IMR-90 (cell line): ENCODE measurements around the gene KIF5C. TPM values are rescaled to one million over a fixed set of nuclear protein-coding genes. Genes with fewer than 3 reads are reported as not detected.

Experiments used
- ATAC-seq: fragments of 200-7000 bp; cut with Tn5 transposase; 2 replicates; pipeline ENCODE4 v1.9.1; 2020; ENCODE audit warnings: low read depth, mild to moderate bottlenecking, moderate library complexity
- BruUV-seq: library from RNA; stranded (reverse); fragments of 400-500 nt; replicated peaks from 2 replicates; lab custom pipeline; 2021; lab: Mats Ljungman, UMichigan
- CTCF ChIA-PET: fragments of 300-600 bp; formaldehyde crosslinking; extraction: SDS; loops from one replicate; lab custom pipeline; 2021; ENCODE audit warnings: antibody characterized with exemption; lab: Yijun Ruan, JAX
- POLR2A ChIA-PET: fragments of 300-600 bp; sonication (Branson Sonifier 250); formaldehyde crosslinking; loops from one replicate; lab custom pipeline; 2022; ENCODE audit warnings: antibody characterized with exemption; ENCODE audit not compliant: unreplicated experiment; lab: Charles Lee
- DNase-seq: peaks from one replicate; pipeline ENCODE4 v3.0.0; 2013
- H2AFZ ChIP-seq: replicated peaks from 2 replicates; pipeline ENCODE3; 2013; ENCODE audit warnings: low read length, mild to moderate bottlenecking; ENCODE audit not compliant: poor library complexity
- H2AK5ac ChIP-seq: 2 replicates; pipeline ENCODE4 v1.6.1; 2013; ENCODE audit warnings: low read depth, low read length, inconsistent platforms
- H2AK9ac ChIP-seq: replicated peaks from 2 replicates; pipeline ENCODE3; 2013; ENCODE audit warnings: mild to moderate bottlenecking, low read depth, low read length, moderate library complexity; ENCODE audit not compliant: poor library complexity
- H2BK120ac ChIP-seq: 2 replicates; pipeline ENCODE4 v1.6.1; 2013; ENCODE audit warnings: low read depth, low read length, inconsistent platforms
- H2BK15ac ChIP-seq: 3 replicates; pipeline ENCODE4 v1.6.1; 2013; ENCODE audit warnings: low read depth, low read length, inconsistent platforms
- H2BK20ac ChIP-seq: 2 replicates; pipeline ENCODE4 v1.6.1; 2013; ENCODE audit warnings: low read depth, mild to moderate bottlenecking, inconsistent platforms, low read length, moderate library complexity
- H2BK5ac ChIP-seq: 2 replicates; pipeline ENCODE4 v1.6.1; 2013; ENCODE audit warnings: mild to moderate bottlenecking, low read depth, low read length, inconsistent platforms; ENCODE audit not compliant: poor library complexity, severe bottlenecking
- H3K14ac ChIP-seq: replicated peaks from 2 replicates; pipeline ENCODE4 v1.6.1; 2013; ENCODE audit warnings: low read depth, low read length, inconsistent platforms
- H3K18ac ChIP-seq: 2 replicates; pipeline ENCODE4 v1.6.1; 2013; ENCODE audit warnings: low read depth, low read length, control low read depth
- H3K23ac ChIP-seq: 2 replicates; pipeline ENCODE4 v1.6.1; 2013; ENCODE audit warnings: low read depth, low read length, inconsistent platforms
- H3K27ac ChIP-seq: 2 replicates; pipeline ENCODE4 v1.5.1; 2013; ENCODE audit warnings: mild to moderate bottlenecking, control low read depth, low read length; ENCODE audit not compliant: insufficient read depth
- H3K27me3 ChIP-seq: 2 replicates; pipeline ENCODE4 v1.6.1; 2013; ENCODE audit warnings: low read length; ENCODE audit not compliant: control insufficient read depth, insufficient read depth
- H3K36me3 ChIP-seq: 2 replicates; pipeline ENCODE4 v1.6.1; 2013; ENCODE audit warnings: low read length, mixed read lengths; ENCODE audit not compliant: control insufficient read depth, insufficient read depth
- H3K4ac ChIP-seq: 2 replicates; pipeline ENCODE4 v1.6.1; 2013; ENCODE audit warnings: low read depth, low read length, inconsistent platforms
- H3K4me1 ChIP-seq: 2 replicates; pipeline ENCODE4 v1.6.1; 2013; ENCODE audit warnings: low read length, mixed read lengths; ENCODE audit not compliant: control insufficient read depth, insufficient read depth
- H3K4me2 ChIP-seq: 2 replicates; pipeline ENCODE4 v1.6.1; 2013; ENCODE audit warnings: low read depth, mild to moderate bottlenecking, control low read depth, low read length, moderate library complexity
- H3K4me3 ChIP-seq: 2 replicates; pipeline ENCODE4 v1.5.1; 2013; ENCODE audit warnings: low read depth, mild to moderate bottlenecking, control low read depth, low read length, moderate library complexity; ENCODE audit not compliant: insufficient read depth
- H3K56ac ChIP-seq: 2 replicates; pipeline ENCODE4 v1.6.1; 2013; ENCODE audit warnings: low read length, inconsistent platforms; ENCODE audit not compliant: insufficient read depth; ENCODE audit errors: extremely low read depth
- H3K79me1 ChIP-seq, 2 experiments: 2 replicates each; pipeline ENCODE4 v1.6.1; 2013; ENCODE audit warnings: low read length in 2 of 2, inconsistent platforms in 1 of 2, low read depth in 1 of 2
- H3K9ac ChIP-seq: 2 replicates; pipeline ENCODE4 v1.6.1; 2013; ENCODE audit warnings: low read depth, low read length, control low read depth
- H3K9me1 ChIP-seq: 2 replicates; pipeline ENCODE4 v1.6.1; 2013; ENCODE audit warnings: low read length, inconsistent platforms; ENCODE audit not compliant: insufficient read depth
- H3K9me3 ChIP-seq: 2 replicates; pipeline ENCODE4 v1.6.1; 2013; ENCODE audit warnings: low read length; ENCODE audit not compliant: control insufficient read depth, insufficient read depth
- H4K20me1 ChIP-seq: 2 replicates; pipeline ENCODE4 v1.6.1; 2013; ENCODE audit warnings: low read length, inconsistent platforms; ENCODE audit not compliant: insufficient read depth
- H4K5ac ChIP-seq: 2 replicates; pipeline ENCODE4 v1.6.1; 2013; ENCODE audit warnings: mild to moderate bottlenecking, low read depth, low read length, control low read depth
- H4K8ac ChIP-seq, 2 experiments: 2 replicates each; pipeline ENCODE4 v1.6.1; 2013; ENCODE audit warnings: low read depth in 2 of 2, low read length in 2 of 2, control low read depth in 1 of 2, inconsistent platforms in 1 of 2
- H4K91ac ChIP-seq: 2 replicates; pipeline ENCODE4 v1.6.1; 2013; ENCODE audit warnings: low read depth, low read length, inconsistent platforms; ENCODE audit not compliant: insufficient read depth
- CEBPB ChIP-seq: IDR thresholded peaks from 2 replicates; pipeline ENCODE4 v1.6.1; 2012; ENCODE audit warnings: low read depth, low read length, improper control_type of control experiment
- ELK1 ChIP-seq: fragments of 150-350 bp; IDR thresholded peaks from 2 replicates; pipeline ENCODE4 v1.6.1; 2016; ENCODE audit warnings: low read depth, mild to moderate bottlenecking, low read length, moderate library complexity, borderline replicate concordance
- FOS ChIP-seq: fragments of 150-350 bp; IDR thresholded peaks from 2 replicates; pipeline ENCODE4 v1.6.1; 2016; ENCODE audit warnings: low read depth, low read length
- MAFK ChIP-seq: IDR thresholded peaks from 2 replicates; pipeline ENCODE4 v1.6.1; 2012; ENCODE audit warnings: low read depth, low read length, improper control_type of control experiment
- MAZ ChIP-seq: IDR thresholded peaks from 2 replicates; pipeline ENCODE4 v1.6.1; 2012; ENCODE audit warnings: low read depth, mild to moderate bottlenecking, low read length, improper control_type of control experiment, moderate library complexity, borderline replicate concordance
- MXI1 ChIP-seq: IDR thresholded peaks from 2 replicates; pipeline ENCODE4 v1.6.1; 2012; ENCODE audit warnings: low read depth, mild to moderate bottlenecking, low read length, moderate library complexity, borderline replicate concordance
- POLR2A ChIP-seq: IDR thresholded peaks from 2 replicates; pipeline ENCODE4 v1.6.1; 2012; ENCODE audit warnings: mild to moderate bottlenecking, low read depth, low read length
- RAD21 ChIP-seq: IDR thresholded peaks from 2 replicates; pipeline ENCODE4 v1.6.1; 2012; ENCODE audit warnings: low read length, improper control_type of control experiment
- RCOR1 ChIP-seq: IDR thresholded peaks from 2 replicates; pipeline ENCODE4 v1.6.1; 2012; ENCODE audit warnings: mild to moderate bottlenecking, low read length, improper control_type of control experiment; ENCODE audit not compliant: insufficient replicate concordance
- RFX5 ChIP-seq: IDR thresholded peaks from 2 replicates; pipeline ENCODE4 v1.8.0; 2012; ENCODE audit warnings: low read depth, mild to moderate bottlenecking, low read length, moderate library complexity
- SMC3 ChIP-seq: fragments of 150-350 bp; IDR thresholded peaks from 2 replicates; pipeline ENCODE4 v1.6.1; 2016; ENCODE audit warnings: low read depth, mild to moderate bottlenecking, antibody characterized with exemption, low read length, moderate library complexity
- WGBS, 2 experiments: methylation state at CpG; one replicate each; pipeline versions ENCODE4 v1.1.5 to v1.1.7; 2013; ENCODE audit warnings: missing lambda C conversion rate in 2 of 2; ENCODE audit not compliant: insufficient read length in 1 of 2; ENCODE audit errors: extremely low coverage in 2 of 2; 5-methylcytosine and 5-hydroxymethylcytosine counted together
- dilution Hi-C: fragments of 300-500 bp; cut with HindIII; formaldehyde crosslinking; loops from one replicate; pipeline ENCODE4 v1.14.3; 2018; ENCODE audit warnings: low sequenced_read_pairs; ENCODE audit not compliant: unreplicated experiment
- in situ Hi-C: fragments of 300-500 bp; cut with MboI; formaldehyde crosslinking; loops from 3 replicates; pipeline ENCODE4 v1.14.3; 2019; ENCODE audit warnings: low sequenced_read_pairs, inconsistent platforms, mixed read lengths
- intact Hi-C: fragments of 100-400 bp; cut with micrococcal nuclease; formaldehyde crosslinking; loops from 2 replicates; pipeline ENCODE4 v1.10.0; 2022
- polyA plus RNA-seq, 3 experiments: library from polyadenylated mRNA; depleted of rRNA; stranded (reverse); fragments of >200 nt; gene quantifications; 2 replicates each; pipeline ENCODE4 v1.2.3, GENCODE V29; 2012; ENCODE audit warnings: low replicate concordance in 1 of 3
- total RNA-seq: library from RNA; depleted of rRNA; stranded (reverse); fragments of >200 nt; gene quantifications from 2 replicates; pipeline ENCODE4 v1.2.3, GENCODE V29; 2012
- TF ChIP-seq, protein P1 (sequence below): fragments of 150-350 bp; IDR thresholded peaks from 2 replicates; pipeline ENCODE4 v1.6.1; 2017; ENCODE audit warnings: mild to moderate bottlenecking, antibody characterized with exemption, low read length, low read depth
- TF ChIP-seq, protein P2 (sequence below): conservative IDR thresholded peaks from 2 replicates; pipeline ENCODE4 v1.5.1; 2012; ENCODE audit warnings: mild to moderate bottlenecking, low read depth, low read length, improper control_type of control experiment

KIF5C gene
- total and polyA plus RNA-seq, 2 of the 4 experiments (the other 2 are of a cell fraction) = 0.10 to 0.18 TPM

DNA sequence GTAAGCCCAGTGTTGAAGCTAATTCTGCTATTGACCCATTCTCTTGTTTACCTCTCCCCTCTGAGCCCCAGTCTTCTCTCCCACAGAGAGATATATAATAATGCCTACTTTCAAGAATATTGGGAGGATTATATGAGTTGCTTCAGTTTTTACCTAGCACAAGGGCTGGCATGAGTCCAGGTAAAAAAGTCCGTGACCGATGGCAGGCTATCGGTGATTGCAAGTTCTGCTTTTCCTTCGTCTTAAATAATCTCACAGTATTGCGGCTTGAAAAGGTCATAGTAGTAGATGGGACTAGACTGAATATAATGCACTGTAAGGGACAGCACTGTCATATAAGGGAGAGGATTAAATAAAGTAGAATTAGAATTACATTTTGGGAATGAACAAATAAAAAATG, 77.6 kb downstream of the KIF5C start:
- no peak for DNase-seq

More for the DNA sequence above, 77.6 kb downstream of the KIF5C start:
- H3K4me1 ChIP-seq = no peaks in the 10 kb centered on the region
- no peak overlapping the region for H3K4me2 ChIP-seq
- no peak overlapping the region for H3K18ac ChIP-seq
- no peak overlapping the region for H3K9ac ChIP-seq
- H3K4ac ChIP-seq = no peak overlapping the region
- H2BK5ac ChIP-seq = no peak overlapping the region
- ChIA-PET POLR2A (no interaction called here), CTCF (no interaction called here)
- H3K27me3 ChIP-seq = no peaks in the 10 kb centered on the region
- H2AK5ac ChIP-seq = no peak overlapping the region
- no peak for ATAC-seq
- no peak overlapping the region for H3K56ac ChIP-seq
- H3K4me3 ChIP-seq = no peak overlapping the region
- in situ Hi-C loops (loop anchor here (25.0 kb wide), 1 partner anchor 315 kb away; the partner anchor contains the start of gene EPC2), dilution Hi-C loops (no loop called here), intact Hi-C loops (no loop called here)
- no peaks in the 10 kb centered on the region for H3K9me1 ChIP-seq
- no peaks in the 10 kb centered on the region for H3K36me3 ChIP-seq
- H3K14ac ChIP-seq = no peak overlapping the region
- TF ChIP-seq ELK1 = no peak
- TF ChIP-seq POLR2A = no peak
- TF ChIP-seq MXI1 = no peak
- no peak for TF ChIP-seq RAD21
- TF ChIP-seq MAZ = no peak
- no peak for TF ChIP-seq RCOR1
- TF ChIP-seq FOS = no peak
- TF ChIP-seq SMC3 = no peak
- TF ChIP-seq, protein P1, sequence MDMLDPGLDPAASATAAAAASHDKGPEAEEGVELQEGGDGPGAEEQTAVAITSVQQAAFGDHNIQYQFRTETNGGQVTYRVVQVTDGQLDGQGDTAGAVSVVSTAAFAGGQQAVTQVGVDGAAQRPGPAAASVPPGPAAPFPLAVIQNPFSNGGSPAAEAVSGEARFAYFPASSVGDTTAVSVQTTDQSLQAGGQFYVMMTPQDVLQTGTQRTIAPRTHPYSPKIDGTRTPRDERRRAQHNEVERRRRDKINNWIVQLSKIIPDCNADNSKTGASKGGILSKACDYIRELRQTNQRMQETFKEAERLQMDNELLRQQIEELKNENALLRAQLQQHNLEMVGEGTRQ = no peak
- TF ChIP-seq CEBPB = no peak
- TF ChIP-seq, protein P2, sequence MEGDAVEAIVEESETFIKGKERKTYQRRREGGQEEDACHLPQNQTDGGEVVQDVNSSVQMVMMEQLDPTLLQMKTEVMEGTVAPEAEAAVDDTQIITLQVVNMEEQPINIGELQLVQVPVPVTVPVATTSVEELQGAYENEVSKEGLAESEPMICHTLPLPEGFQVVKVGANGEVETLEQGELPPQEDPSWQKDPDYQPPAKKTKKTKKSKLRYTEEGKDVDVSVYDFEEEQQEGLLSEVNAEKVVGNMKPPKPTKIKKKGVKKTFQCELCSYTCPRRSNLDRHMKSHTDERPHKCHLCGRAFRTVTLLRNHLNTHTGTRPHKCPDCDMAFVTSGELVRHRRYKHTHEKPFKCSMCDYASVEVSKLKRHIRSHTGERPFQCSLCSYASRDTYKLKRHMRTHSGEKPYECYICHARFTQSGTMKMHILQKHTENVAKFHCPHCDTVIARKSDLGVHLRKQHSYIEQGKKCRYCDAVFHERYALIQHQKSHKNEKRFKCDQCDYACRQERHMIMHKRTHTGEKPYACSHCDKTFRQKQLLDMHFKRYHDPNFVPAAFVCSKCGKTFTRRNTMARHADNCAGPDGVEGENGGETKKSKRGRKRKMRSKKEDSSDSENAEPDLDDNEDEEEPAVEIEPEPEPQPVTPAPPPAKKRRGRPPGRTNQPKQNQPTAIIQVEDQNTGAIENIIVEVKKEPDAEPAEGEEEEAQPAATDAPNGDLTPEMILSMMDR = no peak
- TF ChIP-seq MAFK = no peak
- TF ChIP-seq RFX5 = no peak
- BruUV-seq = no TSS peak
- no peak overlapping the region for H2AK9ac ChIP-seq
- H3K79me1 ChIP-seq = no peaks in the 10 kb centered on the region
- no peak overlapping the region for H2AFZ ChIP-seq
- WGBS, 2 experiments = no CpG with 5 or more reads among the region's 5 CpGs
- no peak overlapping the region for H2BK15ac ChIP-seq
- no peak overlapping the region for H4K5ac ChIP-seq
- H2BK120ac ChIP-seq = no peak overlapping the region
- no peak overlapping the region for H3K23ac ChIP-seq
- H4K20me1 ChIP-seq = no peaks in the 10 kb centered on the region
- H4K91ac ChIP-seq = no peak overlapping the region
- no peak overlapping the region for H4K8ac ChIP-seq
- H2BK20ac ChIP-seq = no peak overlapping the region
- H3K9me3 ChIP-seq = no peaks in the 10 kb centered on the region
- no peak overlapping the region for H3K27ac ChIP-seq
